ENCODE results near the gene RRAGD.

RRAGD gene

GRCh38 chr6:89339565-89339964 lies 72.5 kb downstream of the RRAGD start:
- DNase-seq (ENCODE audit: low read depth), result no peak

DNA sequence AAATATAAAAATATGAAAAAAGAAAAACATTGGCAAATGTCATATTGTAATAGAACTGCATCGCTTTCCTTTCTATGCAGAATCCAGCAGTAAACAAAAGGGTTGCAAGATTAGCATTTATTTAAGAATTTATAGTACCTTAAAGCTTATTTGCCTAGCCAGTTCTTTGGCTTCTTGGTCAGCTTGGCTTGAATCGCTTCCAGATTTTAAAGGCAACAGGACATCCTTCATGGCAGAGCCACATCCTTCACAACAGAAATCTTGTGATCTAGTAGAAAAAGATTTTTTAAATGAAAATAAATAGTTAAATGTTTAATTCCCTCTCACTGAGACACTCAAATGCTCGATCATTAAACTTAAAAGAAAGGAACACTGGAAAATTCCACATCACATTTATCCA lies 76.9 kb downstream of the RRAGD start:
- no peak for DNase-seq (ENCODE audit: low read depth)

- DNase-seq (ENCODE audit: low read depth), result no peak
Observed at GRCh38 chr6:89330910-89331309, 81.2 kb downstream of the RRAGD start.

- no peak for DNase-seq (ENCODE audit: low read depth)
Observed at GRCh38 chr6:89328976-89329375, 83.1 kb downstream of the RRAGD start.

DNA sequence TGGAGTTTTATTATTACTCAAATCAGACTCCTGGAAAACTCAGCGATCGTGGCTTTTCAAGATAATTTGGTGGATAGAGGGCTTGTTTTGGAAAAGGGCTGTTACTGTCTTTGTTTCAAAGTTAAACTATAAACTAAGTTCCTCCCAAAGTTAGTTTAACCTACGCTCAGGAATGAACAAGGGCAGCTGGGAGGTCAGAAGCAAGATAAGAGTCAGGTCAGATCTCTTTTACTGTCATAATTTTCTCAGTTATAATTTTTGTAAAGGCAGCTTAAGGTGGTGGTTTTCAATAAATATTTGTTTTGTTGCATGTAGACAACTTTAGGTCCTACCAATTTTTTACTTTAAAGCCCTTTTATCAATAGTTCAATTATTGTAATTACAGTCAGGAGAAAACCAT lies 87.8 kb downstream of the RRAGD start:
- no peak for DNase-seq (ENCODE audit: low read depth)

DNA sequence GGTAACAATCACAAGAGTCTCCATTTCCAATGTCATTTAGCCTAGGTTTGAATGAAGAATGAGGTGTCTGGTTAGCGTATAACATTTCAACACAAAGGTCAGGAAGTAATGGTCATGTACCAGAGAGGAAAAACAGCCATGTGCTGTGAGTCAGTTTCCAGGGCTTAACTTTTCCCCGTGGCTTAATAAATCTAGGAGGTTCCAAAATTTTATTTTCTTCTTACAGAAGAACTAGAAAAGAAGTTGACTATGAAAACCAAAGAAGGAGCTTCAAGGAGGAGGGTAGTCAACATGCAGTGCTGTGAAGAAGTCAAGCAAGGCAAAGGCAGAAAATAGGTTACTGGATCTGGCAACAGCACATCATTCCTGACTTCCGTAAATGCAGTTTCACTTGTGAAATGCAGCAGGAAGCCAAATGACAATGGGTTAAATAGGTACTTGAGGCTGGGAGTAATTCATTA lies 88.5 kb downstream of the RRAGD start:
- no peak for DNase-seq (ENCODE audit: low read depth)

DNA sequence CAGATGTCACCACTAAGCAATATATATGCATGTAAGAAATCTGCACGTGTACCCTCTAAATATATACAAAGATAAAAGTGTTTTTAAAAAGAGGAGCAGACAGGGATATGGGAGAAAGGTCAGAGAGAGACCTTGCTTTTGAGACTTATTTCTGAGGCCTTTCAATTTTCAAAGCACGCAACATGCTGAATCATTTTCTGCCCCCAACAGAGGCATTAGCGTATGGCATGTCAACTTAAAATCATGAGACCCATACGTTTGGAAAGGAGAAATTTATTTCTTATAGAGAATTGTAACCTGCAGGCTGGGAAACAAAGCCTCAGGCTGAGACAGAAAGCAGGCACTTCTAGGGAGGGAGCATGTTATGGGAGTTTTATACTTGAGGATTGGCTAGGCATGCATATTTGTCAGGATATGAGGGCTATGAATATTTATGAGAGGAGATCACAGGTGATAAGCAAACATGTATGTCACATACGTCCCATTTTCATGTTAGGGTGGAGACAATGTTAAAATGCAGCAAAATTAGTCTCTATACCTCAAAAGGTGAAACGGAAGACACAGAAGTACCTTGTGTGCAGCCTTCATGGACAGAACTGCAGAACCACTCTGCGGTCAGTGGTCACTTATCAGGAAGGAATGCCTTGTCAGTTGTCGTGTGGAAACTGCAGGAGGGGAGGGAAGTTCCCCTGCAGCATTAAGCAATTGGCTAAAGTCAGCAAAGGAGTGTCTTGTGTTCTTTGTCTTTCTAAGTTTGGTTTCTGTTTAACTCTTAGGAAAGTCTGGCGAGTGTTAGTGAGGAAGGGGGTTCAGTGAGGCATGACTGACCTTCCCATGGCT lies 90.7 kb downstream of the RRAGD start:
- no peak for DNase-seq (ENCODE audit: low read depth)

DNA sequence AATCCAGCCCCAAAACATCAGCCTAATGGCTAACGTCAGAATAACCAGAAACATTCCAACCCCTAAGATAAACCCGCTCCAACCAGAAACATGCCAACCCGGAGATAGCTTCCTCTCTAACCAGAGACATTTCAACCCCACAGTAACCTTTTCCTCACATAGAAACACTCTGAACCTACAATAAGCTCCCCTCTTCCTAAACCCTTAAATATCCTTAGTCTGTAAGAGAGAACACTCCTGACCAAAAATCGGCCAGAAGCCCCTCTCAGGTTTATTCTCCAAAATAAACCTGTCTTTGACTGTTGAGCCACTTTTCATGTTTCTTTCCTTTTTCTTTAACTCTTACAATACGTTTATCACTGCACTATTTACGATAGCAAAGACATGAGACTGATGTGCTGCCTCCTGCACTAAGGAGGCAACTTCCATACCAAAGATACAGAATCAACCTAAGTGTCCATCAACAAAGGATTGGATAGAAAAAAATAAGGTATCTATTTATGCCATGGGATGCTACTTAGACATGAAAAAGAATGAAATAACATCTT lies 92.0 kb downstream of the RRAGD start:
- no peak for DNase-seq (ENCODE audit: low read depth)

GRCh38 chr6:89317067-89317466 lies 95.0 kb downstream of the RRAGD start:
- no peak for DNase-seq (ENCODE audit: low read depth)

DNA sequence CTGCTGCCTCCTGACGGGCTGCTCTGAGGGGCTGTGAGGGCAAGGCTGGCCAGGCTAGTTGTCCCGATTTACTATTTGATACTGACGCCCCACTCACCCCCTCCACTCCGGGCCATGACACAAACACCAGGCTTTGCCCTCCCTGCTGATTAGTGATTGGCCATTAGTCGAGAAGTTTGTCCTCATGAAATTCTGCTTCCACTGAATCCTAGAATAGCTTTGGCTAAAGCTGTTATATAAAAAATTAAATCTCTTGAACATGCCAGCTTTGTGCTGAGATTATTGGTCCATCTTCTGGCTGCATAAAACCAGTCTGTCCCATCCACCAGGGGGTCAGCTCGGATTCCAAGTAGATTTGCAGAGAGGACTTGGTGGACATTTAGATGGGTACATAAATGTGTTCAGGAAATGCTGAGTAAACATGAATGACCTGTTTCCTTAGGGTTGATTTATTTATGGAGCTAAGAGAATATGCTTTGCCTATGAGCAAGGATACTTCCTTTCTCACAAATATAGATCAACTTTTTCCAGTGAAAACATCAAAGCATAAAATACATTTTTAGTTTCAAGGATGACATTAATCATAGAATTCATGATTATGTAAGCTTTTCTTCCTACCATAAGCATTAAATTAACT lies 96.7 kb downstream of the RRAGD start, which contains the start of gene GABRR2:
Gene GABRR2, minus strand, starts transcription at position 51 of the 637 bp plus-strand sequence. CDS start 134 bp downstream, outside the sequence.
- no peak for DNase-seq (ENCODE audit: low read depth)

- no peak for DNase-seq (ENCODE audit: low read depth)
Observed at GRCh38 chr6:89314692-89315091, 97.4 kb downstream of the RRAGD start.
